Activated naive CD4-positive, alpha-beta T cell (primary cell): ENCODE data around the gene EIF6.

Source experiments
- DNase-seq, 4 experiments: peaks; one replicate each; lab custom pipeline; 2025; lab: John Stamatoyannopoulos, UW

The EIF6 gene

GRCh38 chr20:35312318-35312717 is 27.7 kb upstream of the EIF6 start:
- DNase-seq, result no peak

GRCh38 chr20:35311822-35312221 is 27.2 kb upstream of the EIF6 start:
- DNase-seq, result no peak

GRCh38 chr20:35311409-35311808 is 26.8 kb upstream of the EIF6 start:
- DNase-seq, result no peak

- no peak for DNase-seq
Observed at GRCh38 chr20:35307666-35308653, 23.4 kb upstream of the EIF6 start.

- no peak for DNase-seq
Observed at GRCh38 chr20:35306931-35307517, 22.5 kb upstream of the EIF6 start.

- DNase-seq, result no peak
Observed at GRCh38 chr20:35305682-35306556, 21.3 kb upstream of the EIF6 start.

- DNase-seq, result no peak
Observed at GRCh38 chr20:35304956-35305355, 20.4 kb upstream of the EIF6 start.

- DNase-seq, result peak; percentile 49 to 67 (median 62)
Observed at GRCh38 chr20:35303735-35304491, 19.3 kb upstream of the EIF6 start.

GRCh38 chr20:35303382-35303734 is 18.8 kb upstream of the EIF6 start:
- DNase-seq, result no peak

- DNase-seq, result no peak
Observed at GRCh38 chr20:35302421-35303335, 18.1 kb upstream of the EIF6 start.

- no peak for DNase-seq
Observed at GRCh38 chr20:35301426-35301825, 16.9 kb upstream of the EIF6 start.

- DNase-seq, result no peak
Observed at GRCh38 chr20:35300469-35301262, 16.1 kb upstream of the EIF6 start.

- no peak for DNase-seq
Observed at GRCh38 chr20:35299780-35300179, 15.2 kb upstream of the EIF6 start.

GRCh38 chr20:35298264-35298663 is 13.7 kb upstream of the EIF6 start:
- DNase-seq, result no peak

GRCh38 chr20:35297740-35298139 is 13.2 kb upstream of the EIF6 start:
- DNase-seq, result no peak

GRCh38 chr20:35297155-35297554 is 12.6 kb upstream of the EIF6 start:
- DNase-seq, result no peak

- DNase-seq, result no peak
Observed at GRCh38 chr20:35296101-35296554, 11.6 kb upstream of the EIF6 start.

GRCh38 chr20:35295674-35296073 is 11.1 kb upstream of the EIF6 start:
- DNase-seq, result no peak

GRCh38 chr20:35295058-35295457 is 10.5 kb upstream of the EIF6 start:
- DNase-seq, result no peak

- no peak for DNase-seq
Observed at GRCh38 chr20:35294293-35294685, 9.7 kb upstream of the EIF6 start.
